Measurements from ENCODE around the gene ABTB1. TPM values are rescaled to one million over a fixed set of nuclear protein-coding genes. Genes with fewer than 3 reads are reported as not detected.

The ABTB1 gene
- polyA plus RNA-seq, 12 donors, result 9.9 to 23.0 (median 12.8) TPM; not detected in 1

- no peak for DNase-seq
Measured at GRCh38 chr3:127685708-127686511, 13.2 kb downstream of the ABTB1 start.

- no peak for DNase-seq
Measured at GRCh38 chr3:127686512-127686894, 13.8 kb downstream of the ABTB1 start.

GRCh38 chr3:127687228-127687737, 14.5 kb downstream of the ABTB1 start:
- DNase-seq, result no peak

GRCh38 chr3:127688022-127688415, 15.3 kb downstream of the ABTB1 start:
- no peak for DNase-seq

- DNase-seq, result peak; percentile 50
Measured at GRCh38 chr3:127688416-127689265, 15.9 kb downstream of the ABTB1 start.

- no peak for DNase-seq
Measured at GRCh38 chr3:127689266-127689860, 16.6 kb downstream of the ABTB1 start.

- DNase-seq, result no peak
Measured at GRCh38 chr3:127690106-127690505, 17.4 kb downstream of the ABTB1 start.

GRCh38 chr3:127690823-127691452, 18.2 kb downstream of the ABTB1 start:
- DNase-seq, result no peak

- DNase-seq, result no peak
Measured at GRCh38 chr3:127691489-127691888, 18.7 kb downstream of the ABTB1 start.

GRCh38 chr3:127691974-127692373, 19.2 kb downstream of the ABTB1 start:
- DNase-seq, result no peak

- no peak for DNase-seq
Measured at GRCh38 chr3:127692501-127693335, 20.0 kb downstream of the ABTB1 start.

- no peak for DNase-seq
Measured at GRCh38 chr3:127693336-127693843, 20.6 kb downstream of the ABTB1 start.

GRCh38 chr3:127694467-127695215, 21.9 kb downstream of the ABTB1 start:
- DNase-seq, result no peak

- DNase-seq, result peak; percentile 92
Measured at GRCh38 chr3:127697551-127698240, 24.9 kb downstream of the ABTB1 start.

GRCh38 chr3:127698286-127698685, 25.5 kb downstream of the ABTB1 start:
- DNase-seq, result peak; percentile 63

- peak; percentile 61 for DNase-seq
Measured at GRCh38 chr3:127698691-127699415, 26.1 kb downstream of the ABTB1 start.

GRCh38 chr3:127699416-127700300, 26.9 kb downstream of the ABTB1 start:
- DNase-seq, result no peak

Measured in muscle of arm (tissue), 12 donors.